ENCODE data around the gene COX7C. TPM values are rescaled to one million over a fixed set of nuclear protein-coding genes. Genes with fewer than 3 reads are reported as not detected.

Gene COX7C
- total and polyA plus RNA-seq, 2 experiments from 2014 or later, result 842 to 4,717 TPM

DNA sequence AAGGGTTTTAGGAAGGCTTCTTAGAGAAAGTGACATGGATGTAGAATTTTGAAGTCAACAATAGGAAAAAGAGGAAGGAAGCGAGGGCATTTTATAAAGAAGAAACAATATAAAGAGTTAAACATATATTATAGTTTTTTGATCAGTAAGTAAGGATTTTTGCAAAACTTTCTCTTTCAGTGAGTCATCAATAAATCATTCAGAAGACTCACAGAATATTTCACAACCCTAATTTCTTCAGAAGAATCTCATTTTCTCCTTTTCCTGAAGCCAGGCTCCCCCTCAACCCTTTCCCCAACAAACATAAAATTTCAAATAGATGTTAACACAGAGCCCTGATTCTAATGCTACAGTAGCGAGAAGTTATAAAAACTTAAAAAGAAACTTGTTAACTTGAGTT, 4.3 kb upstream of the COX7C start:
- no peaks in the 10 kb centered on the region for H3F3A ChIP-seq (replicated peaks; ENCODE audit: low read depth)
- no peak overlapping the region for H2AFZ ChIP-seq
- H3K4me1 ChIP-seq (ENCODE audit: insufficient read depth), result no peaks in the 10 kb centered on the region
- DNase-seq (ENCODE audit: low spot score), result no peak
- no peak for ATAC-seq
- peaks cover 2% of the 10 kb centered on the region; the same call in 2 of the 3 replicates for H3K4me1 Mint-ChIP-seq
- no peaks in the 10 kb centered on the region for H3K9me3 Mint-ChIP-seq
- H3K27me3 Mint-ChIP-seq (ENCODE audit: insufficient read depth, low read depth, poor library complexity), result peaks cover 12% of the 10 kb centered on the region
- H4K20me1 ChIP-seq (replicated peaks; ENCODE audit: insufficient read depth), result no peaks in the 10 kb centered on the region
- H3K4me3 Mint-ChIP-seq, result no peak overlapping the region
- no peak overlapping the region for H3K27ac ChIP-seq (ENCODE audit: low read depth)
- H3K27ac Mint-ChIP-seq, result no peak overlapping the region
- TF ChIP-seq POLR2AphosphoS5 (IDR thresholded peaks at IDR 0.05; ENCODE audit: low read depth) (no peak), ZNF331 (CRISPR knock-in tag; IDR thresholded peaks at IDR 0.05; ENCODE audit: low read depth) (no peak), STAT1 (IDR thresholded peaks at IDR 0.05; ENCODE audit: unreplicated experiment) (no peak), CTCF (conservative IDR thresholded peaks at IDR 0.05; ENCODE audit: low read depth in 2 of 2) (no peak), ZNF114 (CRISPR knock-in tag; IDR thresholded peaks at IDR 0.05) (no peak), EZH2phosphoT487 (IDR thresholded peaks at IDR 0.05; ENCODE audit: unreplicated experiment) (no peak), NANOG (IDR thresholded peaks at IDR 0.05; ENCODE audit: borderline replicate concordance) (no peak), EZH2 (IDR thresholded peaks at IDR 0.05; ENCODE audit: low read depth, unreplicated experiment) (no peak), JUNB (IDR thresholded peaks at IDR 0.05; ENCODE audit: unreplicated experiment) (no peak), REST (IDR thresholded peaks at IDR 0.05; ENCODE audit: unreplicated experiment) (no peak)
- TF ChIP-seq, protein P1, sequence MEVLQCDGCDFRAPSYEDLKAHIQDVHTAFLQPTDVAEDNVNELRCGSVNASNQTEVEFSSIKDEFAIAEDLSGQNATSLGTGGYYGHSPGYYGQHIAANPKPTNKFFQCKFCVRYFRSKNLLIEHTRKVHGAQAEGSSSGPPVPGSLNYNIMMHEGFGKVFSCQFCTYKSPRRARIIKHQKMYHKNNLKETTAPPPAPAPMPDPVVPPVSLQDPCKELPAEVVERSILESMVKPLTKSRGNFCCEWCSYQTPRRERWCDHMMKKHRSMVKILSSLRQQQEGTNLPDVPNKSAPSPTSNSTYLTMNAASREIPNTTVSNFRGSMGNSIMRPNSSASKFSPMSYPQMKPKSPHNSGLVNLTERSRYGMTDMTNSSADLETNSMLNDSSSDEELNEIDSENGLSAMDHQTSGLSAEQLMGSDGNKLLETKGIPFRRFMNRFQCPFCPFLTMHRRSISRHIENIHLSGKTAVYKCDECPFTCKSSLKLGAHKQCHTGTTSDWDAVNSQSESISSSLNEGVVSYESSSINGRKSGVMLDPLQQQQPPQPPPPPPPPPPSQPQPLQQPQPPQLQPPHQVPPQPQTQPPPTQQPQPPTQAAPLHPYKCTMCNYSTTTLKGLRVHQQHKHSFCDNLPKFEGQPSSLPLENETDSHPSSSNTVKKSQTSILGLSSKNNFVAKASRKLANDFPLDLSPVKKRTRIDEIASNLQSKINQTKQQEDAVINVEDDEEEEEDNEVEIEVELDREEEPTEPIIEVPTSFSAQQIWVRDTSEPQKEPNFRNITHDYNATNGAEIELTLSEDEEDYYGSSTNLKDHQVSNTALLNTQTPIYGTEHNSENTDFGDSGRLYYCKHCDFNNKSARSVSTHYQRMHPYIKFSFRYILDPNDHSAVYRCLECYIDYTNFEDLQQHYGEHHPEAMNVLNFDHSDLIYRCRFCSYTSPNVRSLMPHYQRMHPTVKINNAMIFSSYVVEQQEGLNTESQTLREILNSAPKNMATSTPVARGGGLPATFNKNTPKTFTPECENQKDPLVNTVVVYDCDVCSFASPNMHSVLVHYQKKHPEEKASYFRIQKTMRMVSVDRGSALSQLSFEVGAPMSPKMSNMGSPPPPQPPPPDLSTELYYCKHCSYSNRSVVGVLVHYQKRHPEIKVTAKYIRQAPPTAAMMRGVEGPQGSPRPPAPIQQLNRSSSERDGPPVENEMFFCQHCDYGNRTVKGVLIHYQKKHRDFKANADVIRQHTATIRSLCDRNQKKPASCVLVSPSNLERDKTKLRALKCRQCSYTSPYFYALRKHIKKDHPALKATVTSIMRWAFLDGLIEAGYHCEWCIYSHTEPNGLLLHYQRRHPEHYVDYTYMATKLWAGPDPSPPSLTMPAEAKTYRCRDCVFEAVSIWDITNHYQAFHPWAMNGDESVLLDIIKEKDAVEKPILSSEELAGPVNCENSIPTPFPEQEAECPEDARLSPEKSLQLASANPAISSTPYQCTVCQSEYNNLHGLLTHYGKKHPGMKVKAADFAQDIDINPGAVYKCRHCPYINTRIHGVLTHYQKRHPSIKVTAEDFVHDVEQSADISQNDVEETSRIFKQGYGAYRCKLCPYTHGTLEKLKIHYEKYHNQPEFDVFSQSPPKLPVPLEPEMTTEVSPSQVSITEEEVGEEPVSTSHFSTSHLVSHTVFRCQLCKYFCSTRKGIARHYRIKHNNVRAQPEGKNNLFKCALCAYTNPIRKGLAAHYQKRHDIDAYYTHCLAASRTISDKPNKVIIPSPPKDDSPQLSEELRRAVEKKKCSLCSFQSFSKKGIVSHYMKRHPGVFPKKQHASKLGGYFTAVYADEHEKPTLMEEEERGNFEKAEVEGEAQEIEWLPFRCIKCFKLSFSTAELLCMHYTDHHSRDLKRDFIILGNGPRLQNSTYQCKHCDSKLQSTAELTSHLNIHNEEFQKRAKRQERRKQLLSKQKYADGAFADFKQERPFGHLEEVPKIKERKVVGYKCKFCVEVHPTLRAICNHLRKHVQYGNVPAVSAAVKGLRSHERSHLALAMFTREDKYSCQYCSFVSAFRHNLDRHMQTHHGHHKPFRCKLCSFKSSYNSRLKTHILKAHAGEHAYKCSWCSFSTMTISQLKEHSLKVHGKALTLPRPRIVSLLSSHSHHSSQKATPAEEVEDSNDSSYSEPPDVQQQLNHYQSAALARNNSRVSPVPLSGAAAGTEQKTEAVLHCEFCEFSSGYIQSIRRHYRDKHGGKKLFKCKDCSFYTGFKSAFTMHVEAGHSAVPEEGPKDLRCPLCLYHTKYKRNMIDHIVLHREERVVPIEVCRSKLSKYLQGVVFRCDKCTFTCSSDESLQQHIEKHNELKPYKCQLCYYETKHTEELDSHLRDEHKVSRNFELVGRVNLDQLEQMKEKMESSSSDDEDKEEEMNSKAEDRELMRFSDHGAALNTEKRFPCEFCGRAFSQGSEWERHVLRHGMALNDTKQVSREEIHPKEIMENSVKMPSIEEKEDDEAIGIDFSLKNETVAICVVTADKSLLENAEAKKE (CRISPR knock-in tag; IDR thresholded peaks at IDR 0.05), result no peak
- H3K79me2 ChIP-seq (replicated peaks; ENCODE audit: insufficient read depth), result peaks cover 7% of the 10 kb centered on the region
- no peaks in the 10 kb centered on the region for H3K36me3 ChIP-seq (ENCODE audit: insufficient read depth)
- H3K4me3 ChIP-seq, result no peak overlapping the region
- H3K27me3 ChIP-seq (ENCODE audit: insufficient read depth), result no peaks in the 10 kb centered on the region
- H3K36me3 Mint-ChIP-seq (ENCODE audit: low read depth), result peaks cover 7% of the 10 kb centered on the region; the same call in 2 of the 3 replicates
- 0 out of 2 replicates have a peak, but pooled peaks cover 2% of the 10 kb centered on the region for H3K9me2 ChIP-seq (ENCODE audit: insufficient read depth)
- H3K4me2 ChIP-seq, result no peak overlapping the region
